NCI-H128 (cell line): ENCODE results near the gene KCNJ6.
"Not testable (repeated sequence)": the region's sequence is repeated elsewhere in the genome, so short reads cannot be mapped to it uniquely, and the experiment has no call there.

ENCODE experiments used
- DNase-seq: peaks from one replicate; lab custom pipeline; 2025; ENCODE audit not compliant: unreplicated experiment; lab: John Stamatoyannopoulos, UW

Gene KCNJ6

DNA sequence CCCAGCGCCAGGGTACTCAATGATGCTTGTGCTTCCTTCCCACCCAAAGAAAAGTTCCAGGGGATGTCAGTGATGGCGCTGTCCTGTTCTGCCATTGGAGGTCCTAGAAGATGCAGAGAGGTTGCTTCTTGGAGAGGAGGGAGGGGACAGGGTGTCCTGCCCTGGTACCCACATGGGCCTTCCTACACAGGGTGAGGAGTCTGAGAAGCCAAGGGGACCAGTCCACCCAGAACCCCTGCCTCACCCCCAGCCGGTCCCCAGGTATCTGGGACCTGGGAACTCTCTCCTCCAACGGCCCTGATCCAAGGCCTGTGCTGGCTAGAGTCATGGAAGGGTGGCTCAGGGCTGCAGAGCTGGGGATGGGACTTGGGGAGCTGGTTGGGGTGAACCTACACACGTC, 259.4 kb downstream of the KCNJ6 start:
- DNase-seq = no peak

DNA sequence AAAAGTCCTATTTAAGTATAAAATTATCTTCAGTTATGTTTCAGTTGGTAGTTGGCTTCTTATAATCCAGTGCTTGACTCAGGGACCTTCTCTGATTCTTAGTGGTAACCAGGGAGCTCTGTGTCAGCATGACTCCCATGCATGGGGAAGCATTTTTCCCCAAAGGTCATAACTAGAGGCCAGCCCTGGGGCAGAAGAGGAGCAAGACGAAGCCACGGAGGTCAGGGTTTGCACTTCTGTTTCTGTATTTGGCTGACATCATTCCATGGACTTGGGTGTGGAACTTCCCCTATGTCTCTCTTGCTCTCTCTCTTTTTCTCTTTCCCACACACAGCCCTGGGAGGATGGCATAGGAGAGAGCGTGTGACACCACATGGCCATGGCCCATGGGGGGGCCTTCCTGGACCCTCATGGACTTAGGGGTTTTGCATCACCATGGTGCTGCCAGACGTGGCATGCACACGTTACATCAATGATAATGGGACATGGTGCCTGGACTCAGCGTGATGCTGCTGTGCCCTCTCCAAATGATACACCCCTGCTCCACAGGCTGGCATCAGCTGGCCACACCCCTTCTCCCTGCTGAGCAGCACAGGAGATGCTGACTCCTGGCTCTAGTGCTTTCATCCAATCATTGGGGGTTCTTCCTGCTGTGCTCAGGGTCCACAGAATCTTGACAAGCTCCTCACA, 260.5 kb downstream of the KCNJ6 start:
- DNase-seq = no peak

DNA sequence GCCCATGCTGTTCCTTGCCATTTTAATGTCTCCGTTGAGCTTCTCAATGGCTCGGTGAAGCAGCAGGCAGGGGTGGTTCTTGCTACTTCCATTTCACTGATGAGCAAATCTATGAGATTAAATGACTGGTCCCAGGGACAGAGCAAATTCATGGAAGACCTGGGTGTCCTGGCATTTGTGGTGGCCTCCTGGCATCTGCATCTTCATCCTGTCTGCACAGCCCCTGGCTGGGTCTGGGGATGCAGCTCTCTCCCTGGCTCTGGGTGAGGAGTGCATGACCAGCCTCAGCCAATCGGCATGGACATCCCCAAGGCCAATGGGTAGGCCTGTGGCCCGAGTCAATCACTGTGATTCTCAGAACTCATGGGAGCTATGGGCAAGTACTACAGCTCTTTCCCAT, 261.7 kb downstream of the KCNJ6 start:
- DNase-seq = no peak

DNA sequence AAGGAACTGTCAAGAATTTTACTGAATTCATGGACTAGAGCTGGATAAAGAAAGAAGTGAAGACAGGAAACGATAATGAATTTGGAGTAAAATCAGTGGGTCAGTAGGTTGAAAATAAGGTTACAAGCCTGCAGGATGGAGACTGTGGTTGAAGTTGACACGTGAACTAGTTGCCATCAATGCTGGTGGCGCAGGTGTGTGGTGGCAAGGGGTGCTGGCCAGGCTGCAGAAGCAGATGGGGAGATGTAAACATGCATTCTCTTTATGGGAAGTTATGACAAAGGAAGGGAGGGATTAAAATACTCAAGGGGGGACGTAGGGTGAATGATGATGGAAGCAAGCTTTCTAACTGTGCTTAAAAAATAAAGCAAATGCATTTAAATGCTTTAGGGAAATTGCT, 263.1 kb downstream of the KCNJ6 start:
- DNase-seq = no peak

DNA sequence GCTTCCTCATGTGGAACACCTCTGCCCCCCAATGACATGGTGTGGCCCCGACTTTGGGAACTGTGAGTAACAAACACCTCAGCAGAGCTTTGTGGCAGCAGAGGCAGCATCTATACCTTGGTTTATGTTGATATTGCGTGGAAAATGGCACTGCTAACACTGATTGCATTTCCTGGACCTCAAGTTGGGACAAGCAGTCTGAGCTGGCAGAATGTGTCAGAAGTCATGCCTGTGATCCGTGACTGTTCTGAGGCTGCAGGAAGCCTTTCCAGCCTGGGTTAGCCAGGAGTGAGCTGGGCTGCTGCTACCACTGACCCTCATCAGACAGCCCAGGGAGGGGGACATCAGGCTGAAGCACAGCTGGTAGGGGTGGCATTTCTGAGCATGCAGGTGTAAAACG, 268.5 kb downstream of the KCNJ6 start:
- no peak for DNase-seq

DNA sequence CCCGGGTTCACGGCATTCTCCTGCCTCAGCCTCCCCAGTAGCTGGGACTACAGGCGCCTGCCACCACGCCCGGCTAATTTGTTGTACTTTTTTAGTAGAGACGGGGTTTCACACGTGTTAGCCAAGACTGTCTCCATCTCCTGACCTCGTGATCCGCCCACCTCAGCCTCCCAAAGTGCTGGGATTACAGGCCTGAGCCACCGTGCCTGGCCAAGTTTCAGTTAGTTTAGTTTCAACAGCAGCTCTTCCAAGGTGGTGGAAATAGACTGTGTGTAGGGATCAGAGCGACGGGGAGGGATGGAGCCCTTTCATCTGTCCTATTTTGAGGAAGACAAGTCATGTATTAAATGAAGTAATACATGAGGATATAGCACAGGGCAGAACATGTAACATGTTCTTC, 269.5 kb downstream of the KCNJ6 start:
- DNase-seq = not testable (repeated sequence)

DNA sequence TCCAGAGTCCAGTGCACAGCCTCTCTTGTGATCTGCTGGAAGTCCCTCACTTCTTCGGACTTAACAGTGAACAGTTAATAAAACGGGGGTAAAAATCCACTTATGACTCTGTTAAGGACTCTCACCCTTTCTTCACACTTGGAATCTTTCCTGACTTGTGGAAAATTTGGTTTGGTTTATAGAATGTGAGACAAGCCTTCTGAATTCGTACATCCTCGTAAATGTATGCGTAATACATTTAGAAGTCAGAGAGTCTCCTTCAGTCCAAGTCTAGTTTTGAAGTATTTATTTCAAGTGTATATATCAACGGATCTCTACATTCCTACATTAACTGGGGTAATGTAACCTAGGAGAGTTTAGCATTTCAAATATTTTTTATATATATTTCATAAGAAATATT, 270.4 kb downstream of the KCNJ6 start:
- no peak for DNase-seq

DNA sequence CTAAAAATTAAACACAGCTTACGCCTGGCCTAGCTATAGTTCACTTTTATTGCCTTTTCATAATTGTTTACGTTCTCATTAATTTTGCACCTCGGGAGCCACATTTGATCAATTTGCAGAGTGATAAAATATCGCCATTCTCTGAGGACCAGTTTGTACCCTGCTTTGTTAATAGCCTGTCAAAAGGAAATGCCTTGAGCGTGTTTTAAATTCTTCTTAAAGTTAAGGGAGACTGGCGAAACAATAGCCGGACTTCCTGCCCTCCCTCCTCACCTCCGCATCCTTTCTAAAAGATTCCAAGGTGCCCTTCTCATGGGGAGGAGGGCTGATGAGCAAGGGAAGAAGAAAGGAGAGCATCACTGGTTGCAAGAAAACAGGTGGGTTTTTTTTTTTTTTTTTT, 271.6 kb downstream of the KCNJ6 start:
- no peak for DNase-seq

DNA sequence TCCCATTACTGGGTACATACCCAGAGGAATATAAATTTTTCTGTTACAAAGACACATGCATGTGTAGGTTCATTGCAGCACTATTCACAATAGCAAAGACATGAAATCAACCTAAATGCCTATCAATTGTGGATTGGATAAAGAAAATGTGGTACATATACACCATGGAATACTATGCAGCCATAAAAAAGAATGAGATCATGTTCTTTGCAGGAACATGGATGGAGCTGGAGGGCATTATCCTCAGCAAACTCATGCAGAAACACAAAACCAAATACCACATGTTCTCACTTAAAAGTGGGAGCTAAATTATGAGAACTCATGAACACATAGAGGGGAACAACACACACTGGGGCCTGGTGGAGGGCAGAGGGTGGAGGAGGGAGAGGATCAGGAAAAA, 272.4 kb downstream of the KCNJ6 start:
- DNase-seq = not testable (repeated sequence)

DNA sequence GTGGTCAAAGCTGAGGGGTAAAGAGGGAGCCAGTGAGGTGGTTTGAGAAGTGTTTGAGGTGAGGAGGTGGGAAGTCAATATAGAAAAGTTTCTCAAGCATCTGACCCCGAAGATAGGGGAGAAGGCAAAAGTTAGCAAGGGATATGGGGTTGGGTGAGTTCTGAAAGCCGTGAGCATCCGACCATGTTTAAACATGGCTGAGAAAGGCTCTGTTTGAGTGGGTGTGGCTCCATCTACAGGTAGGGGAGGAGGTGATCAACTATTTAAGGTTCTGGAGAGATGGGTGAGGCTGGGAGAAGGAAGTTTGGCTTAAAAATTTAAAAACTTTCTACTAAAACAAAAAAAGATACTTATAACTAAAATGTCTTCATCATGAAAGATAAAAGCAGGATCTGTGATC, 273.8 kb downstream of the KCNJ6 start:
- peak; percentile 22 for DNase-seq

DNA sequence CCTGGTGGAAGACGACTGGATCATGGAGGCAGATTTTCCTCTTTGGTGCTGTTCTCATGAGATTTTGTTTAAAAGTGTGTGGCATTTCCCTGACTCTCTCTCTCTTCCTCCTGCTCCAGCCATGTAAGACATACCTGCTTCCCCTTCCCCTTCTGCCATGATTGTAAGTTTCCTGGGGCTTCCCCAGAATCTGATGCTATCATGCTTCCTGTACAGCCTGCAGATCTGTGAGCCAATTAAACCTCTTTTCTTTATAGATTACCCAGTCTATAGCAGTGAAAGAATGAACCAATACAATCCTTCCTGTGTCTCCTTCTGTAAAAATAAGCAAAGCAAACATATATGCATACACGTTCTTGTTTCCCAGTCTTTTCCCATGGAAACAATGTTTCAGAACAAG, 276.5 kb downstream of the KCNJ6 start:
- DNase-seq = no peak

DNA sequence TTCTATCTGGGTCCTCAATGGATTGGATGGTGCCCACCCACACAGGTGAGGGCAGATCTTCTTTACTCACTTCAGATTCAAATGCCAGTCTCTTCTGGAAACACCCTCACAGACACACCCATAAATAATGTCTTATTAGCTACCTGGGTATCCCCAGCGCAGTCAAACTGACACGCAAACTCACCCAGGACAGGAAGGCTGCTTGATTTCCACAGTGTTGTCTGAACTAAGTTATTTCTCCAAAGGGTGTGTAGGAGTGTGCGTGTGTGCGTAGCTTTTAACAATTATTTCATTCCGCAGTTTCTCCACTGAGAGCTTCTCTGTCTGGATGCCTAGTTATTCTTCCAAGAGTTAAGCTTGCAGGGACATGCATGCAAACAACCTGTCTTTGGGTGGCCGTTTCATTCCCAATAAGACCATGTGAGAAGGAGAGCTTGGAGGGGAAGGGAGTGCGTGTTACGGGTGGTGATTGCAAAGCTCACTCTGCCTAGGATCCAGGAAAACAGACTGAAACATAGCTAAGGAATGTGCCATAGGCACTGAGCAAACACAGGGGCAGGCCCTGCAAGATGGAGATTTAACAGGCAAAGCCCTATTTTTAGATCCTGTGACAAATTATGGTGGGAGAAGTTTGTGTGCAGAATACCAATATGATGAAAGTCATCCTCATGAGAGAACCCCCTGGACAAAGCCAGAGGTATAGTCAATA, 280.0 kb downstream of the KCNJ6 start:
- DNase-seq = no peak

DNA sequence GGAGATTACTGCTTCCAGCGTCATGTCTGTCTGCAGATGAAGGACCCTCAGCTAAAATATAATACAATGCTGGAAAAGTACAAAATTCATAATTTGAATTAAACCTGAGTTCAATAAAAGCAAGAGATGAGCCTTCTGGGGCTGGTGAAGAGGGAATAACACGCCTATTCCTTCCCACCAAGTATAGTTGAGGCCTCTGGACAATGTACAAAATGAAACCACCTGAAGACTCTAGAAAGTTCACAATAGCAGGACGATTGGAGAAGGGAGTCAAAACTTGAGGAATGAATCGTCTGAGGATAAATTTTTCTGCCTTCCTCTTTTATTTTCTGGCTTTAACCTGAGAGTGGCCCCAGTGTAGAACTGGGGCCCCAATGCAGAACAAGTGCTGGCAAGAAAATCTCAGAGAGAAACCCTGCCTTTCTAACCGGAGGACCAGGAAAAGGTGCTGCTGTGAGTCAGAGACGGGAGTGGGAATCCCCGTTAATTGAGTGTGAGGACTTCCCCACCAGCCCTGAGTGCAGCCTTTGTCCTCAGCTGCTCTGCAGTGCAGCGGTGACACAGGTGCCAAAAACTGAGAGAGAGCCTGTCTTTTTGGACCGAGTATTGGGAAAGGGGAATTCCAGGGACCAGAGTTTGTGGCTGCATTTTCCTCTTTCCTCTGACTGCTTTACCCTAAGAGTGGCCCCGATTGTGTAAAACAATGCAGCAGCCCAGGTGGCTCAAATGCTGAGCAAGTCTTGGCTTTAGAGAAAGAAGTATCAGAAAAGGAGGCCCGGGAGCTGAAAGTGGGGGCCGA, 284.7 kb downstream of the KCNJ6 start:
- DNase-seq = no peak

DNA sequence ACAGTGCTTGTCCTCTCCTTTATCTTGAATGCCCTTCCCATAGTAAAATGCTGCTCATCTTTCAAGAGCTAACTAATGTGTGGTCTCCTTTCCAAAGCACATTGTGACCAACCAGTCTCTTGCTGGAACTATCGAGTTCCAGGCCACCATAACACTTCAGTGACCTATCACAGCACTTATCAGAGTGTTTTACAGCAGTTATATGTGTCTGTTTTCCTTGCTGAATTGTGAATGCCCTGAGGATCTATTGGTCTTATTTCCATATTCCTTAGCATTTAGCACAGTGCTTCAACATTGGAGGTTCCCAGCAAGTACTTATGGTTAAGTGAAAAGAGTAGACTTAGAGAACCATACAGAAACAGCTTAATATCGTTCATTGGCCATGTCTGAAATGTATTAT, 285.4 kb downstream of the KCNJ6 start:
- no peak for DNase-seq

DNA sequence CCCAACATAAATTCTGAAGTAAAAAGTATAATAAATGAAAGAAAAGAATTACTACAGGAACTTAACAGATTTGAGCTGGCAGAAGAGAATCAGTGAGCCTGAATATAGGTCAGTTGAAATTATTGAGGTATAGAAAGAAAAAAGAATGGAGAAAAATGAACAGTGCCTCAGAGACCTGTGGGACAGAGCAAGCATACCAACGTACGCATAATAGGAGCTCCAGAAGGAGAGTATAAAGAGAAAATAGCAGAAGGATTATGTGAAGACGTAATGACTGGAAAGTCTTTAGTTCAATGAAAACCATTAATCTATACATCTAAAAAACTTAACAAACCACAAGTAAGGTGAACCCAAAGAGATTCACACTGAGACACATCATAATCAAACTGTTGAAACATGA, 287.9 kb downstream of the KCNJ6 start:
- DNase-seq = no peak

DNA sequence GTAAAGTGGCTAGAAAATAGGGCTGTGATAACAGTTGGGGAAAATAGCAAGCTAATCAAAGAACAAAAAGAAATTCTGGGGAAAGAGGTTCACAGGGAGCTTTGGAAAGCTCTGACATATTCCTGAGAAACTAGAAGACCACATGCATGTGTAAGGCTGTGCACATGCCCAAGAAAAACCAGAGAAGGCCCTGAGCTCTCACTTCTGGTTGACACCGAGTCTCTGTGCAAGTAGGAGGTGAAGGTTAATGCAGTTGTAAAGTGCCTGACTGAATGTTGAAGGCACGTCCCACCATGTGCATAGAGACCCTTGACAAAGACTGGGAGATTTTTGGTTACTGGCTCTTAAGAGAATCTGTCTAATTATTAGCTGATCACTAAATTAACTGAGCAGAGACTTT, 288.7 kb downstream of the KCNJ6 start:
- DNase-seq = no peak

DNA sequence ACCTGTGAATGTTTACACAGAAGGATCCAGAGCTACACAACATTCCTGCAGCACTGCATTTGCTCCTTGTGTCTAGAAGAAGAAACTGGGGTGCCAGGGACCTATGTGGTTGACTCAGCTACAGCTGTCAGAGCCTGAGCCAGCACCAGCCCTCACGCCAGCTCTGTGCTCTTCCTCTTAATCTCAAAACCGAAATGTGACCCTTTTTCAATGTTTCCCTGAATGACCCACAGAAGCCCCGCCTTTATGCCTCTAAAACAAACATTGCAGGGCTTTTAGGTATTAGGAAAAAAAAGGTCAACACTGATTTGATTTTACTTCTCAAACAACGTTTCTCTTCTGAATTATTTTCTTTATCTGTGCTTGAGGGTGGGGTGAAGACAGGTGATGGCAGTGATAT, 289.2 kb downstream of the KCNJ6 start:
- no peak for DNase-seq

DNA sequence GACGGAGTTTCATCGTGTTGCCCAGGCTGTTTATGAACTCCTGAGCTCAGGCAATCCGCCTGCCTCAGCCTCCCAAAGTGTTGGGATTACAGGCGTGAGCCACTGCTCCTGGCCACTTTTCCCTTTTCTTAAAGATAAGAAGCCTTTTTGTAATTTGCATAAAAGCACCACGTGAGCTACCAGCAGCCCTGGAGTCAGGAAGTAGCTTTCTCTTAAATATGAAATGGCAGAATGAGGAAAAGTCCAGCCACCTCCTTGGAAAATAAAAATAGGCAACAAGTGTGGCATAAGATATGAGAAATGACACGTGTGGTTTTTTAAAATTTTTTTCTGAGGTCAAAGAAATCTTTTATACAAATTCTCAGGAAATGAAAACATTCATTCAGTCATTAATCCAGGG, 289.9 kb downstream of the KCNJ6 start:
- no peak for DNase-seq

DNA sequence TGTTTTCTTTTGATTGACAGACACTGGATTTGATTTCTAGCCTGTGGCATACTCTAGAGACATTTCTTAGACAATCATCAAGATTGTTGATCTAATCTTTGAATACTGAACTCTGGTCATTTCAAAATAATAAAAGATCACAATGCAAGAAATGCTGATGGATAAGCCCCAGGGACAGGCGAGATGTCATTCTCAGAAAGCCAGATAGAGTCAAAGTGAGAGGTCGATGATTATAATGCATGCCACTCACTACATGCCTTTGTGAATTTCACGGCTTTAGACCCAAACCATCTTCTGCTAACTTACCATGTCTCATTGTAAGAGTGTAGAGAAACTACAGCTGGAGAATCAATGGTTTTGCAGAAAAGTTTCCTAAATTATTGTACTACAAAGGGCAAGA, 292.6 kb downstream of the KCNJ6 start:
- DNase-seq = no peak

DNA sequence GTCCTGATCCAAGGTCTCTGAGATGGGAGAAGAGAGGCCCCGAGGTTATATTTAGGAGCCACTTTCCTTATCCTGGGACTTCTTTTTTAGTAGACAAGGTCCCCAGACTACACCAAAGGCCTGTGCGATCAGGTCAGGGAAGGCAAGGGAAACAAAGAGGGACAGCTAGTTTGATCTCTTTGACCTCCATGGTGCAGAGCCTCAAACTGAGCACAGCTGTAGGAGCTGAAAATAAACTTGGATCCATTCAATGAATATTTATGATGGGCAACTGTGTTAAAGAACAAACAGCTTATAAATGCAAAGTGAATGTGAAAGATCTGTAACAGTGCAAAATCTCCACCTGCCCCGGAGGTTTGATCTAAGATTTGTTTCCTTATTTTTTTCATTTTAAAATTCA, 293.1 kb downstream of the KCNJ6 start:
- DNase-seq = no peak

DNA sequence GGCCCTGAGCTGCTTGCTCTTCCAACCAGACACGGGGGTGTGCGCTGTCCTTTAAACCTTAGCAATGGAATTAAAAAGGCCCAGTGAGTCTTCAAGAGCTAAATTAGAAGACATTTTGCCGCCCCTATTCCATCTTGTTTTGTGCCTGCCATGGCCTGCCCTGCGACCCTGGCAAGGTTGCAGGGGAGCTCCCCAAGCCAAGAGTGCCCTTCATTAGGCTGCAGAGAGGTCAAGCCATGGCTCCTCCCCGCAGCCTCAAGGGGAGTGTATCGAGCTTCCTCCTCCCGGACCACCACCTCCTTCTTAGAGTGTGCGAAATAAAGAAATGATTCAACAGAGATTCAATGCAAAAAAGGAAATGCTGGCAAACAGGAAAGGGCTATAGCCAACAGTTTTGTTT, 293.5 kb downstream of the KCNJ6 start:
- no peak for DNase-seq

DNA sequence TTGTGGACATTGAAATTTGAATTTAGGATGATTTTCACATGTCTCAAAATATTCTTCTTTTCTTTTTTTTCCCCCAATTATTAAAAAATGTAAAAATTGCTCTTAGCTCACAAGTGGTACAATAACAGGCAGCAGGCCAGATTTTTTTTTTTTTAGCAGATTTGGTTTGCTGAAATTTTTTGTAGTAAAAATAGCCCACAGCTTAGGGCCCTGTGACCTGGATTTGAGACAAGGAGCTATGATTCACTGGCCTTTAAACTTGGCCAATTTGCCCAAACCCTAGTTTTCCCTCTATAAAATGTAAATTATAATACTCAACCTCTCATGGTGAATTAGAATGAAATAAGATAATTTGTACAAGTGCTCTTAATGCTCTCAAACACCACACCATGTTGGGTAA, 295.9 kb downstream of the KCNJ6 start:
- no peak for DNase-seq
